Inferior parietal cortex (tissue), 1 donor: Measurements from ENCODE around the gene WBP1.

Source experiments
- DNase-seq: peaks from one replicate; pipeline ENCODE4 v3.0.0-alpha.2; 2016; ENCODE audit errors: extremely low spot score

Gene WBP1

DNA sequence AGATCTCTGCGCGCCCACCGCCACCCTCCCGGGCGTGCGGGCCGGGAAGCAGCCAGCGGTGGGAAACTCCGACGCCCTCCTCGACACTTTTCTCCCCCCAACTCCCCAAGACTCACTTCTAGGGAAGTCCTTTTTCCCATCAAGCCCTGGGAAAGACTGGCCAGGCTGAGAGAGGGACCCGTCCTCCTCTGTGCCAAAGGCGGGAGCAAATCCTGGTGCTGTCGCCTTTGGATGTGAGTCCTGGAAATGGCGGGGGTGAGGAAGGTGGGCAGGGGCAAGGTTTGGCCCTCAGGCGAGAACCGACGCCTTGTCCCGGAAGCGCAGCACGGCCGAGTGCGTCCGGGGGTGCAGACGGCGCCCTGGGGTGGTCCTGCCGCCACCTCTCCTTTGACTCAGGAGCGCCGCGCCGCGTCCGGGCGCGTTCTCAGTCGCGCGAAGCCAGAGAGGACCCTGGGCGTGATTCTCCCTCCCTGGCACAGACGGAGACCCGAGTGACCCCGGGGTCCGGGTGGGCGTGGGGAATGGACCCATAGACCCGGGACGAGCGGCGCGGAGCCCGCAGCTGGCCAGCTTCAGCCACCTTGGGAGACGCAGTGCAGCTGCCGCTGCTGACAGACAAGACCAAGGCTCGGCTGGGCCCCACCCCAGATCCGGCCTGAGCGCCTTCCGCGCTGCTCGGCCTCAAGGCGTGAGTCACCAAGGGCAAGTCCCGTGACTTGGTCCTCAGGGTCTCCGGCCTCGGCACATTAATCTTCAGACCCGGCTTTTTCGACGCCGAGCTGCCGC, 44.7 kb downstream of the WBP1 start:
- DNase-seq: no peak

GRCh38 chr2:74503506-74504475, 45.6 kb downstream of the WBP1 start:
- no peak for DNase-seq

DNA sequence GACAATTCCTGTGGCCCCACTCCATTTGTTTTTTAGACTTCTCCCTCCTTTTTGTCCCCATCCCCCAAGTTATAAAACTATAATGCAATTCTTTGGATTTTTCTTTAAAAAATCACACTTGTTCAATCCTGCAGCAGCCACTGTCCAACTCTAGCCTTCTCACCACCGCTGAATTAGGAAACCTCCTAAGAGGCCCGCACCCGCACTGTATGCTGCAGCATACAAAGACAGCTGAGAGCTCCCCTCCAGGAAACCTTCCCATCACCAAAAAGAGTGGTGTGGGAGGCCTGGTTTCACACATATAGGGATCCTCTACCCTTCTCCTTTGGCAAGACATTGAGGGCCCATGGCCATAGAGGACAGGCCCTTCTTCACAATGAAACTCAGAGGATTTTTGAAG, 46.4 kb downstream of the WBP1 start:
- DNase-seq: no peak

DNA sequence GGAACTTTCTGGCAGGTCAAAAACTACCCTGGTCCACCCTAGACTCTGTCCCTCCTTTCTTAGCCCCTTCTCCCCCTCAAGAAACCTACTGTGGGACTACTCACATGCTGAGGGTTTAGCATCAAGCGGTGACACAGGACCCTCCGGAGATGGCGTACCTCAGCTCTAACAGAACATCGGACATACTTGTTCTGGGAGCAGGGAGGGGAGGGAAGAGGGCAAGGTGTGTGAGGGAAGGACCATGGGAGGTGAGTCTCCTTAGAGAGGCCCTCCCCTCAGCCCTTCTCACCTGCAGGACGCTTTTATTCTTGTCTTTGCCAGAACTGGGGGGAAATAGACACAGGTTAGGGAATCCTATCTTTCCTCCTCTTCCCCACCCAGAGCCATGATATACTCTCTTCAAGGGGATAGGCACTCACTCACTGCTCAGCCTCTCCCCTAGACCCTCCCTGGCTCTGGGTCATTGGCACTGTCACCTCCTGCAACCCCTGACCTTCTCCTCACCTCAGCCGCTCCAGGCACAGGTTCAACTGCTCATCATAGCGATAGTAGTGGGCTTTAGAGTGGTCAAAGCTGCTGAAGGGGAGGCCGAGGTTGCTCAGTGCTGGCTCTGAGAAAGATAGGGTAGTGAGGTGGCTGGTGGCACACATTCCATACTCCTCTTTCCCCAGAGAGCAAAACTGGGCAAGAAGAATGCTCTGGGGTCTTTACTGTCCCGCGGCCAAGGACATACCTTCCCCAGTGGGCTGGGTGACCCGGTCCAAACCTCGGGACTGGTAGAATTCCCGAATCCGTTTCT, 47.4 kb downstream of the WBP1 start:
- DNase-seq: no peak

- peak; percentile 98 for DNase-seq
Observed at GRCh38 chr2:74507145-74507925, 49.1 kb downstream of the WBP1 start, which contains the start of gene PCGF1. TSS of gene PCGF1 (minus strand) at chr2:74507695. CDS start at chr2:74507668, 27 bp downstream.

DNA sequence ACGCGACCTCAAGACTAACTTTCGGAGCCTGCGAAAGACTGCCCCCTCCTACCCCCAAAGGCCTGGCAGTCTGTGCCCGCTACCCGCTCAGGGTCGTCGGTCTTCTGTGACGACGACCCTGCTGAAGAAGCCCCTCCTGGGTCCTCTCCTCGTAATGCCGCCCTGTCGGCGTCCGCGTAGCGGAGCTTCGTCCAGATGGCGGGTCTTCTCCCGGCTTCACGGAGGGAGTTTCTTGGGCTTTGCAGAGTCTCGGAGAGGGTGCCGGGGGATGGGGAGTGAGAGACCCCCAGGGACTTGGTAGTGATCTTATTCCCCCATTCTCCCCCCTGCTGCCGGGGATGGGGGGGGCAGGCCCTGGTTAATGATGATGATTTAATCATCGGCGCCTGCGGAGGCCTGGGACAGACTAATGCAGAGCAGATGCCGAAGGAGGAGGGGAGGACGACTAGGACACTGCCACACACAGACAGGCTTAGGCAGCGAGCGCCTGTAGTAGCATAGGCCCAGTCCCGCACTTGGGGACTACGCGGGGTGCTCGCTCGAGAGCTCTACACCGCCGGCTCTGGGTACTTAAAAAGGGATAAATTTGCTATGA, 49.8 kb downstream of the WBP1 start:
- DNase-seq: no peak

DNA sequence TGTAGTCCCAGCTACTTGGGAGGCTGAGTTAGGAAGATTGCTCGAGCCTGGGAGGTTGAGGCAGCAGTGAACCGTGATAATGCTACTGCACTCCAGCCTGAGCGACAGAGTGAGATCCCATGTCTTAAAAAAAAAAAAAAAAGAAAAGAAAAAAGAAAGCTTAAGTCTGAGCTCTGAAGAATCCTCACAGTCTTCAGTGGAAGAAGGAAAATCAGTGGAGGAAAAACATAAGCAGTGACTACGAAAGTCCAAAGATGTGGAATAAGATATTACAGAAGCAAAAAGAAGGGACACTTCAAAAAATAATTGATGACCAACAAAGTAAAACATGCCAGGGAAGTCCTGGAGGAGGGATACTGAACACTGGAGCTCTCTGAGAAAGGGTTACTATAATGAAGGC, 52.0 kb downstream of the WBP1 start:
- DNase-seq: no peak
